Tibial nerve (tissue), 4 donors: Measurements from ENCODE around the gene MAP1LC3B2. TPM values are rescaled to one million over a fixed set of nuclear protein-coding genes. Genes with fewer than 3 reads are reported as not detected.
"Not testable (repeated sequence)": the region's sequence is repeated elsewhere in the genome, so short reads cannot be mapped to it uniquely, and the experiment has no call there.

Source experiments
- DNase-seq, 2 donors: peaks; one replicate each; pipeline ENCODE4 v3.0.0-alpha.2; 2019; ENCODE audit warnings: low spot score in 2 of 2
- H3K27ac ChIP-seq, 4 donors: fragments of 200-600 bp; sonication (generic) in 3 of 4; one replicate each; pipeline ENCODE4 v1.5.1; 2017 to 2019; ENCODE audit warnings: mild to moderate bottlenecking in 1 of 4
- H3K27me3 ChIP-seq, 2 donors: fragments of 200-600 bp; sonication (generic) in 1 of 2; one replicate each; pipeline versions ENCODE4 v1.5.1 to v1.6.0; 2017 to 2019
- H3K36me3 ChIP-seq, 3 donors: fragments of 200-600 bp; sonication (generic); one replicate each; pipeline ENCODE4 v1.5.1; 2018 to 2019
- H3K4me1 ChIP-seq, 4 donors: fragments of 200-600 bp; sonication (generic) in 3 of 4; one replicate each; pipeline ENCODE4 v1.5.1; 2017 to 2019
- H3K4me3 ChIP-seq, 4 donors: fragments of 200-600 bp; sonication (generic) in 3 of 4; one replicate each; pipeline ENCODE4 v1.5.1; 2017 to 2019; ENCODE audit warnings: mild to moderate bottlenecking in 1 of 4, moderate library complexity in 1 of 4
- H3K9me3 ChIP-seq, 4 donors: fragments of 200-600 bp; sonication (generic) in 3 of 4; one replicate each; pipeline ENCODE4 v1.5.1; 2017 to 2019
- EP300 ChIP-seq, 2 donors: sonication (generic); formaldehyde crosslinking; IDR thresholded peaks; one replicate each; pipeline ENCODE4 v1.6.1; 2017; ENCODE audit warnings: antibody characterized with exemption in 2 of 2, mild to moderate bottlenecking in 1 of 2
- POLR2A ChIP-seq, 2 donors: fragments of 450-650 bp; IDR thresholded peaks; one replicate each; pipeline ENCODE4 v1.6.1; 2017; ENCODE audit warnings: antibody characterized with exemption in 2 of 2, mild to moderate bottlenecking in 2 of 2, moderate library complexity in 2 of 2
- WGBS, 2 donors: methylation state at CpG; one replicate each; pipeline ENCODE4 v1.1.5; 2018; 5-methylcytosine and 5-hydroxymethylcytosine counted together
- total RNA-seq, 4 donors: library from RNA; depleted of rRNA; stranded (reverse); fragments of >200 nt; gene quantifications; one replicate each; pipeline ENCODE4 v1.1.0, GENCODE V29; 2016
- TF ChIP-seq, protein P1 (sequence below), 5 experiments: fragments of 200-600 bp in 3 of 5; fragments of 450-650 bp in 2 of 5; sonication (generic) in 3 of 5; IDR thresholded peaks; one replicate each; pipeline ENCODE4 v1.5.1; 2016 to 2019; ENCODE audit warnings: antibody characterized with exemption in 5 of 5, mild to moderate bottlenecking in 3 of 5, moderate library complexity in 2 of 5

The MAP1LC3B2 gene
- total RNA-seq, 4 donors from 2014 or later = 0.98 to 1.7 TPM; not detected in 2

DNA sequence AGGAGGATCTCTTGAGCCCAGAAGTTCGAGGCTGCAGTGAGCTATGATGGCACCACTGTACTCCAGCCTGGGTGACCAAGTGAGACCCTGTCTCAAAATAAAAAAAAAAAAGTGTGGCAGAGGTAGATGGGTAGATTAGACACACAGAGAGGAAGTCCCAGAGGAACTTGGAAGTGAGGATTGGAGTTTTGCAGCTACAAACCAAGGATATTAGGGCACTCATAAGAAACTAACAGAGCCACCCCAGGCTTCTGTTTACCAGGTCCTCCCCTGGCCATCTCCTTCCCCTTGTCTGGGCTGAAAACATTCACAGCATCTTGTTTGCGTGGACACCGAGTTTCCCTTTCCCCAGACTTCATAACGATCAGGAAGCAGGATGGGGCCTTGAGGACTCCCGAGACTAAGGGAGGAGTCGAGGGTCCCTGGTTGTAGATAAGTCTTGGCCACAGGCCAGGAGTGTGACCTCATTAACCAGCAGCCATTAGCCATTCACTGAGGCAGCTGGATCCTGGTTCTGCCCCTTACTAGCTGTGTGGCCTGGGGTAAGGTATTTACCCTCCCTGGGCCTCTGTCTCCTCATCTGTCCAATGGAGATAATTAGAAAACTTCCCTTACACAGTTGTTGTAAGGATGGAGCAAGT is 2.1 kb downstream of the MAP1LC3B2 start:
- no peak for TF ChIP-seq POLR2A (IDR thresholded peaks at IDR 0.05)
- TF ChIP-seq EP300 (IDR thresholded peaks at IDR 0.05) = no peak
- TF ChIP-seq, protein P1, sequence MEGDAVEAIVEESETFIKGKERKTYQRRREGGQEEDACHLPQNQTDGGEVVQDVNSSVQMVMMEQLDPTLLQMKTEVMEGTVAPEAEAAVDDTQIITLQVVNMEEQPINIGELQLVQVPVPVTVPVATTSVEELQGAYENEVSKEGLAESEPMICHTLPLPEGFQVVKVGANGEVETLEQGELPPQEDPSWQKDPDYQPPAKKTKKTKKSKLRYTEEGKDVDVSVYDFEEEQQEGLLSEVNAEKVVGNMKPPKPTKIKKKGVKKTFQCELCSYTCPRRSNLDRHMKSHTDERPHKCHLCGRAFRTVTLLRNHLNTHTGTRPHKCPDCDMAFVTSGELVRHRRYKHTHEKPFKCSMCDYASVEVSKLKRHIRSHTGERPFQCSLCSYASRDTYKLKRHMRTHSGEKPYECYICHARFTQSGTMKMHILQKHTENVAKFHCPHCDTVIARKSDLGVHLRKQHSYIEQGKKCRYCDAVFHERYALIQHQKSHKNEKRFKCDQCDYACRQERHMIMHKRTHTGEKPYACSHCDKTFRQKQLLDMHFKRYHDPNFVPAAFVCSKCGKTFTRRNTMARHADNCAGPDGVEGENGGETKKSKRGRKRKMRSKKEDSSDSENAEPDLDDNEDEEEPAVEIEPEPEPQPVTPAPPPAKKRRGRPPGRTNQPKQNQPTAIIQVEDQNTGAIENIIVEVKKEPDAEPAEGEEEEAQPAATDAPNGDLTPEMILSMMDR (IDR thresholded peaks at IDR 0.05) = no peak
- no peak overlapping the region for H3K4me3 ChIP-seq
- WGBS, 2 donors = 56 to 65% methylated on average over 6 of the region's 6 CpGs

DNA sequence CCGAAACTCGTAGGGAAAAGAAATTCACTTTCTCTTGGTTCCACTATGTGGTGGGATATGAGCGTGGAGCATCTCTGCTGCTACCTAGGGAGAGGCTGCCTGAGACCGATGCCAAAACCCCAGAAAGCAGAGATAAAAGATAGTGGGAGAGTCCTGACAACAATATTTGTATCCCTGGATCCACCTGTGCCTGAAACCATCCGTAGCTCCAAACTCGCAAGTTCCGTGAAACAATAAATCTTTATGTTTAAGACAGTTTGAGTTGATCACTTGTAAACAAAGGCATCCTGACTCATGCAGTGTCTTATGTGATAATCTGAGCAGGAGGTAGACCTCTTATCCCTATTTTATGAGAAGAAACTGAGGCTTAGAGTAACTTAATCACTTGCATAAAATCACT is 2.9 kb downstream of the MAP1LC3B2 start:
- Histone ChIP-seq H3K9me3 (peaks cover 0 to 15% (median 2%) of the 10 kb centered on the region in 4 donors), H3K4me3 (no peak overlapping the region), H3K27me3 (no peaks in the 10 kb centered on the region), H3K36me3 (no peaks in the 10 kb centered on the region), H3K27ac (no peak overlapping the region), H3K4me1 (peaks cover 0 to 19% (median 10%) of the 10 kb centered on the region in 4 donors)
- TF ChIP-seq EP300 (IDR thresholded peaks at IDR 0.05) = no peak
- no peak for TF ChIP-seq POLR2A (IDR thresholded peaks at IDR 0.05)
- TF ChIP-seq, protein P1 (IDR thresholded peaks at IDR 0.05) = no peak
- DNase-seq = no peak
- 92 to 97% methylated on average over 7 of the region's 7 CpGs for WGBS, 2 donors

More for the DNA sequence above, 2.1 kb downstream of the MAP1LC3B2 start:
- Histone ChIP-seq H3K27ac (no peak overlapping the region), H3K27me3 (no peaks in the 10 kb centered on the region), H3K4me1 (peaks cover 0 to 19% (median 10%) of the 10 kb centered on the region in 4 donors), H3K36me3 (no peaks in the 10 kb centered on the region), H3K9me3 (peaks cover 0 to 15% (median 2%) of the 10 kb centered on the region in 4 donors)
- no peak for DNase-seq

DNA sequence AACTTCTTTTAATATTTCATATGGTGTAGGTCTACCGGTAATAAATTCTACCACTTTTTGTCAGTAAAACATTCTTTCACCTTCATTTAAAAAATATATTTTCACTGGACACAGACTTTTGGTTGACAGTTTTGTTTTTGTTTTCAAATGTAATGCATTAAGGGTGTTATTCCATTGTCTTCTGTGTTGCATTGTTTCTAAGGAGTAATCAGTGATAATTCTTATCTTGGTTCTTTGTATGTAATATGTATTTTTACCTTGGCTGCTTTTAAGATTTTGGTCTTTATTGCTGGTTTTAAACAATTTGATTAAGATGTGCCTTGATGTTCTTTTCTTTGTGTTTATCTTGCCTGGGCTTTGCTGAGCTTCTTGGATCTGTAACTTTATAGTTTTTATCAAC is 4.1 kb downstream of the MAP1LC3B2 start:
- WGBS, 2 donors = 94 to 95% methylated on average over 1 of the region's 1 CpG
- Histone ChIP-seq H3K9me3 (peaks cover 0 to 15% (median 2%) of the 10 kb centered on the region in 4 donors), H3K36me3 (no peaks in the 10 kb centered on the region), H3K4me1 (peaks cover 0 to 19% (median 10%) of the 10 kb centered on the region in 4 donors), H3K4me3 (no peak overlapping the region), H3K27me3 (no peaks in the 10 kb centered on the region), H3K27ac (no peak overlapping the region)
- TF ChIP-seq EP300 (IDR thresholded peaks at IDR 0.05) (no peak), POLR2A (IDR thresholded peaks at IDR 0.05) (no peak)
- TF ChIP-seq, protein P1 (IDR thresholded peaks at IDR 0.05) = no peak
- DNase-seq = no peak

DNA sequence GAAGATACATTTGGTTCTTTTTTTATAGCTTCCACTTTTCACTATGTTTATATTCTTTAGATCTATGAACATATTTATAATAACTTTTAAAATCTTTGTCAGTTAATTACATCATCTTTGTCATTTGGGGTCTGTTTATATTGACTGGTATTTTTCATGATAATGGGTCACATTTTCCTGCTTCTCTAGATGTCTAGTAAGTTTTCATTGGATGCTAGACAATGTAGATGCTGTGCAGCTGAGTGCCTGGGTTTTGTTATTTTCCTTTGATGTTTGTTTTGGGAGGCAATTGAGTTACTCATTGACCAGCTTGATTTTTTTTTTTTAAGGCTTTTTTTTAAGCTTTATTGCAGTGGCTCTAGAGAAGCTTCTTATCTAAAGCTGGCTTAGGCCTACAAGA is 4.9 kb downstream of the MAP1LC3B2 start:
- H3K36me3 ChIP-seq = no peaks in the 10 kb centered on the region
- H3K27ac ChIP-seq = no peak overlapping the region
- H3K4me1 ChIP-seq = peaks cover 0 to 13% (median 6%) of the 10 kb centered on the region in 4 donors
- H3K4me3 ChIP-seq = no peak overlapping the region
- TF ChIP-seq, protein P1 (IDR thresholded peaks at IDR 0.05) = no peak
- TF ChIP-seq POLR2A (IDR thresholded peaks at IDR 0.05) (no peak), EP300 (IDR thresholded peaks at IDR 0.05) (no peak)
- DNase-seq = no peak
- no peaks in the 10 kb centered on the region for H3K27me3 ChIP-seq
- peaks cover 0 to 15% (median 2%) of the 10 kb centered on the region in 4 donors for H3K9me3 ChIP-seq

DNA sequence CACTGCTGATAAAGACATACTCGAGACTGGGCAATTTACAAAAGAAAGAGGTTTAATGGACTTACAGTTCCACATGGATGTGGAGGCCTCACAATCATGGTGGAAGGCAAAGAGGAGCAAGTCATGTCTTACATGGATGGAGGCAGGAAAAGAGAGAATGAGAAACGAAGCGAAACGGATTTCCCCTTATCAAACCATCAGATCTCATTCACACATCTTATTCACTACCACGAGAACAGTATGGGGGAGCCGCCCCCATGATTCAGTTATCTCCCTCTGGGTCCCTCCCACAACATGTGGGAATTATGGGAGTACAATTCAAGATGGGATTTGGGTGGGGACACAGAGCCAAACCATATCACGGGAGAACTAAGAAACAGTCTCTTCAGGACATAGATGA is 6.0 kb downstream of the MAP1LC3B2 start:
- not testable (repeated sequence) for H3K4me3 ChIP-seq, H3K36me3 ChIP-seq, H3K4me1 ChIP-seq, DNase-seq, H3K27me3 ChIP-seq, H3K27ac ChIP-seq
- peaks cover 0 to 15% (median 2%) of the 10 kb centered on the region in 4 donors for H3K9me3 ChIP-seq
- WGBS, 2 donors = 91 to 93% methylated on average over 7 of the region's 7 CpGs
